Neural cell (in vitro differentiated cells): ENCODE measurements around the gene SELENOH.

Experiments used
- CTCF ChIP-seq: fragments of 450-650 bp; IDR thresholded peaks from 2 replicates; pipeline ENCODE4 v1.5.1; 2014; ENCODE audit warnings: antibody characterized with exemption, mild to moderate bottlenecking, moderate library complexity; ENCODE audit not compliant: poor library complexity, severe bottlenecking
- EP300 ChIP-seq: fragments of 450-650 bp; conservative IDR thresholded peaks from 2 replicates; pipeline ENCODE4 v1.6.1; 2014; ENCODE audit warnings: antibody characterized with exemption, mild to moderate bottlenecking, moderate library complexity; ENCODE audit not compliant: poor library complexity, severe bottlenecking
- EZH2 ChIP-seq: fragments of 200-600, 300-800 bp; shearing (Covaris generic), sonication (generic); IDR thresholded peaks from 2 replicates; pipeline ENCODE4 v1.6.1; 2014; ENCODE audit warnings: antibody characterized with exemption, low read length, borderline replicate concordance, mild to moderate bottlenecking; ENCODE audit not compliant: insufficient read depth, poor library complexity, severe bottlenecking
- MXI1 ChIP-seq: fragments of 450-650 bp; conservative IDR thresholded peaks from 2 replicates; pipeline ENCODE4 v1.6.1; 2014; ENCODE audit warnings: antibody characterized with exemption, mild to moderate bottlenecking; ENCODE audit not compliant: poor library complexity, severe bottlenecking
- POLR2AphosphoS5 ChIP-seq: IDR thresholded peaks from 2 replicates; pipeline ENCODE4 v1.6.1; 2012
- REST ChIP-seq: IDR thresholded peaks from 2 replicates; pipeline ENCODE4 v1.6.1; 2012; ENCODE audit warnings: borderline replicate concordance
- SMC3 ChIP-seq: fragments of 450-650 bp; conservative IDR thresholded peaks from 2 replicates; pipeline ENCODE4 v1.6.1; 2014; ENCODE audit warnings: antibody characterized with exemption, mild to moderate bottlenecking, moderate library complexity; ENCODE audit not compliant: poor library complexity
- TAF1 ChIP-seq: IDR thresholded peaks from 2 replicates; pipeline ENCODE4 v1.6.1; 2012; ENCODE audit warnings: low read depth

GRCh38 chr11:57732661-57733060, 8.6 kb upstream of the SELENOH start:
- TF ChIP-seq CTCF (no peak), EZH2 (no peak), EP300 (no peak), MXI1 (no peak), REST (no peak), POLR2AphosphoS5 (no peak), SMC3 (no peak), TAF1 (no peak)
